ENCODE results near the gene ZNF408.

ZNF408 gene

GRCh38 chr11:46700241-46701077, at the start of gene ZNF408, which contains the start of gene ARHGAP1:
TSS of gene ZNF408 (plus strand) at chr11:46701031. CDS start at chr11:46701048, 17 bp downstream.
TSS of gene ARHGAP1 (minus strand) at chr11:46700619. CDS start at chr11:46696107, 4,512 bp downstream.
- H3K27me3 ChIP-seq (replicated peaks; ENCODE audit: control insufficient read depth, insufficient read depth, low read length): no peaks in the 10 kb centered on the region
- no peaks in the 10 kb centered on the region for H3K9me3 ChIP-seq (ENCODE audit: control insufficient read depth, low read length)
- peaks cover 45% of the 10 kb centered on the region for H3K4me1 ChIP-seq (ENCODE audit: control insufficient read depth, insufficient read depth, low read length)
- H3K4me3 ChIP-seq (ENCODE audit: low read length): peak within 1 kb of the TSS; percentile 99
- peak; percentile 100 for DNase-seq (ENCODE audit: low read depth)
- H3K36me3 ChIP-seq (ENCODE audit: control insufficient read depth, insufficient read depth, low read length, severe bottlenecking): peaks cover 41% of the 10 kb centered on the region
- peak within 1 kb of the TSS; percentile 99 for H3K9ac ChIP-seq (ENCODE audit: low read length)

- DNase-seq (ENCODE audit: low read depth): no peak
- H3K4me1 ChIP-seq (ENCODE audit: control insufficient read depth, insufficient read depth, low read length): peaks cover 44% of the 10 kb centered on the region
- no peaks in the 10 kb centered on the region for H3K9me3 ChIP-seq (ENCODE audit: control insufficient read depth, low read length)
- H3K9ac ChIP-seq (ENCODE audit: low read length): no peak overlapping the region
- peaks cover 61% of the 10 kb centered on the region for H3K36me3 ChIP-seq (ENCODE audit: control insufficient read depth, insufficient read depth, low read length, severe bottlenecking)
- H3K4me3 ChIP-seq (ENCODE audit: low read length): no peak overlapping the region
- H3K27me3 ChIP-seq (replicated peaks; ENCODE audit: control insufficient read depth, insufficient read depth, low read length): no peaks in the 10 kb centered on the region
Measured at GRCh38 chr11:46655631-46656030, 45.2 kb upstream of the ZNF408 start.

GRCh38 chr11:46657186-46657585, 43.6 kb upstream of the ZNF408 start:
- no peaks in the 10 kb centered on the region for H3K9me3 ChIP-seq (ENCODE audit: control insufficient read depth, low read length)
- H3K9ac ChIP-seq (ENCODE audit: low read length): peak overlapping the region; percentile 59
- H3K4me3 ChIP-seq (ENCODE audit: low read length): no peak overlapping the region
- no peaks in the 10 kb centered on the region for H3K27me3 ChIP-seq (replicated peaks; ENCODE audit: control insufficient read depth, insufficient read depth, low read length)
- H3K4me1 ChIP-seq (ENCODE audit: control insufficient read depth, insufficient read depth, low read length): peaks cover 42% of the 10 kb centered on the region
- peaks cover 53% of the 10 kb centered on the region for H3K36me3 ChIP-seq (ENCODE audit: control insufficient read depth, insufficient read depth, low read length, severe bottlenecking)
- no peak for DNase-seq (ENCODE audit: low read depth)

- peak; percentile 79 for DNase-seq (ENCODE audit: low read depth)
Measured at GRCh38 chr11:46658259-46658658, 42.6 kb upstream of the ZNF408 start.

GRCh38 chr11:46659908-46660307, 40.9 kb upstream of the ZNF408 start:
- H3K27me3 ChIP-seq (replicated peaks; ENCODE audit: control insufficient read depth, insufficient read depth, low read length): no peaks in the 10 kb centered on the region
- H3K36me3 ChIP-seq (ENCODE audit: control insufficient read depth, insufficient read depth, low read length, severe bottlenecking): peaks cover 59% of the 10 kb centered on the region
- H3K9me3 ChIP-seq (ENCODE audit: control insufficient read depth, low read length): no peaks in the 10 kb centered on the region
- H3K4me1 ChIP-seq (ENCODE audit: control insufficient read depth, insufficient read depth, low read length): peaks cover 50% of the 10 kb centered on the region
- H3K4me3 ChIP-seq (ENCODE audit: low read length): peak overlapping the region; percentile 14
- DNase-seq (ENCODE audit: low read depth): peak; percentile 82
- peak overlapping the region; percentile 45 for H3K9ac ChIP-seq (ENCODE audit: low read length)

More at GRCh38 chr11:46658259-46658658, 42.6 kb upstream of the ZNF408 start:
- no peaks in the 10 kb centered on the region for H3K9me3 ChIP-seq (ENCODE audit: control insufficient read depth, low read length)
- peaks cover 42% of the 10 kb centered on the region for H3K4me1 ChIP-seq (ENCODE audit: control insufficient read depth, insufficient read depth, low read length)
- peaks cover 49% of the 10 kb centered on the region for H3K36me3 ChIP-seq (ENCODE audit: control insufficient read depth, insufficient read depth, low read length, severe bottlenecking)
- H3K4me3 ChIP-seq (ENCODE audit: low read length): peak overlapping the region; percentile 13
- H3K9ac ChIP-seq (ENCODE audit: low read length): peak overlapping the region; percentile 59
- no peaks in the 10 kb centered on the region for H3K27me3 ChIP-seq (replicated peaks; ENCODE audit: control insufficient read depth, insufficient read depth, low read length)

GRCh38 chr11:46661836-46662235, 39.0 kb upstream of the ZNF408 start:
- Histone ChIP-seq H3K27me3 (replicated peaks; ENCODE audit: control insufficient read depth, insufficient read depth, low read length) (no peaks in the 10 kb centered on the region), H3K9ac (ENCODE audit: low read length) (no peak overlapping the region), H3K9me3 (ENCODE audit: control insufficient read depth, low read length) (no peaks in the 10 kb centered on the region), H3K4me1 (ENCODE audit: control insufficient read depth, insufficient read depth, low read length) (peaks cover 52% of the 10 kb centered on the region), H3K4me3 (ENCODE audit: low read length) (no peak overlapping the region), H3K36me3 (ENCODE audit: control insufficient read depth, insufficient read depth, low read length, severe bottlenecking) (peaks cover 50% of the 10 kb centered on the region)
- DNase-seq (ENCODE audit: low read depth): no peak

GRCh38 chr11:46662366-46662765, 38.5 kb upstream of the ZNF408 start:
- H3K4me3 ChIP-seq (ENCODE audit: low read length): no peak overlapping the region
- H3K9ac ChIP-seq (ENCODE audit: low read length): no peak overlapping the region
- H3K36me3 ChIP-seq (ENCODE audit: control insufficient read depth, insufficient read depth, low read length, severe bottlenecking): peaks cover 45% of the 10 kb centered on the region
- no peak for DNase-seq (ENCODE audit: low read depth)
- peaks cover 55% of the 10 kb centered on the region for H3K4me1 ChIP-seq (ENCODE audit: control insufficient read depth, insufficient read depth, low read length)
- H3K27me3 ChIP-seq (replicated peaks; ENCODE audit: control insufficient read depth, insufficient read depth, low read length): no peaks in the 10 kb centered on the region
- H3K9me3 ChIP-seq (ENCODE audit: control insufficient read depth, low read length): no peaks in the 10 kb centered on the region

GRCh38 chr11:46663277-46663940, 37.4 kb upstream of the ZNF408 start:
- DNase-seq (ENCODE audit: low read depth): no peak
- no peaks in the 10 kb centered on the region for H3K9me3 ChIP-seq (ENCODE audit: control insufficient read depth, low read length)
- H3K27me3 ChIP-seq (replicated peaks; ENCODE audit: control insufficient read depth, insufficient read depth, low read length): no peaks in the 10 kb centered on the region
- H3K4me3 ChIP-seq (ENCODE audit: low read length): no peak overlapping the region
- peaks cover 52% of the 10 kb centered on the region for H3K36me3 ChIP-seq (ENCODE audit: control insufficient read depth, insufficient read depth, low read length, severe bottlenecking)
- H3K4me1 ChIP-seq (ENCODE audit: control insufficient read depth, insufficient read depth, low read length): peaks cover 50% of the 10 kb centered on the region
- H3K9ac ChIP-seq (ENCODE audit: low read length): peak overlapping the region; percentile 26

GRCh38 chr11:46664612-46665011, 36.2 kb upstream of the ZNF408 start:
- Histone ChIP-seq H3K27me3 (replicated peaks; ENCODE audit: control insufficient read depth, insufficient read depth, low read length) (no peaks in the 10 kb centered on the region), H3K36me3 (ENCODE audit: control insufficient read depth, insufficient read depth, low read length, severe bottlenecking) (peaks cover 57% of the 10 kb centered on the region), H3K4me1 (ENCODE audit: control insufficient read depth, insufficient read depth, low read length) (peaks cover 38% of the 10 kb centered on the region), H3K9ac (ENCODE audit: low read length) (no peak overlapping the region), H3K9me3 (ENCODE audit: control insufficient read depth, low read length) (no peaks in the 10 kb centered on the region), H3K4me3 (ENCODE audit: low read length) (no peak overlapping the region)
- DNase-seq (ENCODE audit: low read depth): no peak

- Histone ChIP-seq H3K4me1 (ENCODE audit: control insufficient read depth, insufficient read depth, low read length) (peaks cover 32% of the 10 kb centered on the region), H3K9me3 (ENCODE audit: control insufficient read depth, low read length) (no peaks in the 10 kb centered on the region), H3K4me3 (ENCODE audit: low read length) (no peak overlapping the region), H3K36me3 (ENCODE audit: control insufficient read depth, insufficient read depth, low read length, severe bottlenecking) (peaks cover 61% of the 10 kb centered on the region), H3K27me3 (replicated peaks; ENCODE audit: control insufficient read depth, insufficient read depth, low read length) (no peaks in the 10 kb centered on the region), H3K9ac (ENCODE audit: low read length) (no peak overlapping the region)
- no peak for DNase-seq (ENCODE audit: low read depth)
Measured at GRCh38 chr11:46665356-46665755, 35.5 kb upstream of the ZNF408 start.

- H3K27me3 ChIP-seq (replicated peaks; ENCODE audit: control insufficient read depth, insufficient read depth, low read length): no peaks in the 10 kb centered on the region
- peaks cover 41% of the 10 kb centered on the region for H3K4me1 ChIP-seq (ENCODE audit: control insufficient read depth, insufficient read depth, low read length)
- no peak for DNase-seq (ENCODE audit: low read depth)
- peak overlapping the region; percentile 27 for H3K9ac ChIP-seq (ENCODE audit: low read length)
- no peak overlapping the region for H3K4me3 ChIP-seq (ENCODE audit: low read length)
- H3K36me3 ChIP-seq (ENCODE audit: control insufficient read depth, insufficient read depth, low read length, severe bottlenecking): peaks cover 59% of the 10 kb centered on the region
- no peaks in the 10 kb centered on the region for H3K9me3 ChIP-seq (ENCODE audit: control insufficient read depth, low read length)
Measured at GRCh38 chr11:46666516-46666915, 34.3 kb upstream of the ZNF408 start.
